Endodermal cell (in vitro differentiated cells): ENCODE data around the gene NXPH2. TPM values are rescaled to one million over a fixed set of nuclear protein-coding genes. Genes with fewer than 3 reads are reported as not detected.

Experiments used
- DNase-seq: peaks from one replicate; pipeline ENCODE4 v3.0.0-alpha.2; 2017
- H3K27ac ChIP-seq: 2 replicates; pipeline ENCODE4 v1.5.1; 2013; ENCODE audit warnings: mild to moderate bottlenecking, low read depth, low read length, moderate library complexity
- H3K27me3 ChIP-seq: 2 replicates; pipeline ENCODE4 v1.6.1; 2013; ENCODE audit warnings: mild to moderate bottlenecking, low read length, moderate library complexity; ENCODE audit not compliant: insufficient read depth, control insufficient read depth, poor library complexity, severe bottlenecking
- H3K36me3 ChIP-seq: 2 replicates; pipeline ENCODE4 v1.7.0; 2013; ENCODE audit warnings: mild to moderate bottlenecking, low read length, moderate library complexity; ENCODE audit not compliant: control insufficient read depth, insufficient read depth
- H3K4me1 ChIP-seq: one replicate; pipeline ENCODE4 v1.7.0; 2013; ENCODE audit warnings: low read length; ENCODE audit not compliant: control insufficient read depth, insufficient read depth
- H3K4me3 ChIP-seq: 2 replicates; pipeline ENCODE4 v1.5.1; 2013; ENCODE audit warnings: mild to moderate bottlenecking, low read length, moderate library complexity
- H3K9ac ChIP-seq: 2 replicates; pipeline ENCODE4 v1.6.1; 2013; ENCODE audit warnings: mild to moderate bottlenecking, low read length, moderate library complexity; ENCODE audit not compliant: poor library complexity, severe bottlenecking; ENCODE audit errors: extremely low read depth
- H3K9me3 ChIP-seq: 2 replicates; pipeline ENCODE4 v1.6.1; 2013; ENCODE audit warnings: mild to moderate bottlenecking, low read length, moderate library complexity; ENCODE audit not compliant: control insufficient read depth
- H3K27ac Mint-ChIP-seq: 2 replicates; pipeline ENCODE4 v1.8.0; 2020; ENCODE audit warnings: mixed read lengths
- H3K27me3 Mint-ChIP-seq: 2 replicates; pipeline ENCODE4 v1.8.0; 2021; ENCODE audit warnings: mild to moderate bottlenecking, mixed read lengths; ENCODE audit not compliant: insufficient read depth
- H3K36me3 Mint-ChIP-seq: 2 replicates; pipeline ENCODE4 v1.8.0; 2020; ENCODE audit warnings: low read depth, mixed read lengths
- H3K4me1 Mint-ChIP-seq: 2 replicates; pipeline ENCODE4 v1.8.0; 2020; ENCODE audit warnings: mixed read lengths
- H3K4me3 Mint-ChIP-seq: 2 replicates; pipeline ENCODE4 v1.8.0; 2020; ENCODE audit warnings: mild to moderate bottlenecking, moderate library complexity, mixed read lengths
- H3K9me3 Mint-ChIP-seq: 2 replicates; pipeline ENCODE4 v1.8.0; 2020; ENCODE audit warnings: mild to moderate bottlenecking, mixed read lengths
- WGBS, 2 experiments: methylation state at CpG; one replicate each; pipeline versions ENCODE4 v1.1.5 to v1.1.7; 2013; ENCODE audit warnings: missing lambda C conversion rate in 2 of 2, mixed read lengths in 1 of 2; ENCODE audit not compliant: insufficient coverage in 1 of 2, insufficient read length in 1 of 2; 5-methylcytosine and 5-hydroxymethylcytosine counted together
- total RNA-seq, 2 donors: library from RNA; stranded (reverse); fragmentation: NEBNext Ultra II Directional in 1 of 2; extraction: Animal tissue kit (Norgen Biotek cat#: 25700) in 1 of 2; gene quantifications; 2 replicates in 1 of 2; 3 replicates in 1 of 2; pipeline ENCODE4 v1.2.1, GENCODE V29; 2021
- TF ChIP-seq, protein P1 (sequence below): fragments of 200-600 bp; sonication (generic); conservative IDR thresholded peaks from 2 replicates; pipeline ENCODE4 v1.5.0; 2021; ENCODE audit warnings: antibody characterized with exemption, mild to moderate bottlenecking

Gene NXPH2
- total RNA-seq, 2 donors from 2014 or later: 3.7 to 4.8 TPM

DNA sequence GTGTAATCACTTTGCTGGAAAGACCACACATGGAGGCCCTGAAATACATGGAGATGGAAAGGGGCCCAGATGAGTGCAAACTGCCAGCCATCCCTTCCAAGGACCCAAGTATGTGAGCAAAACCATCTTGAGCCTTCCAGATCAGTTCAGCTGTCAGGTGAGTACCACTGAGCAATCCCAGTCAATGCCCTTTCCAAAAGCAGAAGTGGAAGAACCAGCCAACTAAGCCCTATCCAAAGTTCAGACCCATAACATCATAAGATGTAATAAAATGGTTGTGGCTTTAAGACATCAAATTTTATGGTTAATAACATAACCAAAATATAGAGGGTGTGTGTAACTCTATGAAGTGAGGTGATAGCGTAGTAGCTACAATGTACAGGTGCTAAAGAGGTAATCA lies 88.5 kb downstream of the NXPH2 start:
- H3K4me3 Mint-ChIP-seq: no peak overlapping the region
- no peaks in the 10 kb centered on the region for H3K27me3 ChIP-seq
- no peaks in the 10 kb centered on the region for H3K4me1 Mint-ChIP-seq
- H3K4me1 ChIP-seq: no peaks in the 10 kb centered on the region
- no peaks in the 10 kb centered on the region for H3K36me3 Mint-ChIP-seq
- no peak overlapping the region for H3K4me3 ChIP-seq
- peaks cover 10% of the 10 kb centered on the region for H3K9me3 Mint-ChIP-seq
- H3K27me3 Mint-ChIP-seq: peaks cover 2% of the 10 kb centered on the region
- no peak for DNase-seq
- no peaks in the 10 kb centered on the region for H3K36me3 ChIP-seq
- 96% methylated on average over 1 of the region's 1 CpG; no CpG with 5 or more reads in 1 of the 2 experiments for WGBS, 2 experiments
- TF ChIP-seq, protein P1, sequence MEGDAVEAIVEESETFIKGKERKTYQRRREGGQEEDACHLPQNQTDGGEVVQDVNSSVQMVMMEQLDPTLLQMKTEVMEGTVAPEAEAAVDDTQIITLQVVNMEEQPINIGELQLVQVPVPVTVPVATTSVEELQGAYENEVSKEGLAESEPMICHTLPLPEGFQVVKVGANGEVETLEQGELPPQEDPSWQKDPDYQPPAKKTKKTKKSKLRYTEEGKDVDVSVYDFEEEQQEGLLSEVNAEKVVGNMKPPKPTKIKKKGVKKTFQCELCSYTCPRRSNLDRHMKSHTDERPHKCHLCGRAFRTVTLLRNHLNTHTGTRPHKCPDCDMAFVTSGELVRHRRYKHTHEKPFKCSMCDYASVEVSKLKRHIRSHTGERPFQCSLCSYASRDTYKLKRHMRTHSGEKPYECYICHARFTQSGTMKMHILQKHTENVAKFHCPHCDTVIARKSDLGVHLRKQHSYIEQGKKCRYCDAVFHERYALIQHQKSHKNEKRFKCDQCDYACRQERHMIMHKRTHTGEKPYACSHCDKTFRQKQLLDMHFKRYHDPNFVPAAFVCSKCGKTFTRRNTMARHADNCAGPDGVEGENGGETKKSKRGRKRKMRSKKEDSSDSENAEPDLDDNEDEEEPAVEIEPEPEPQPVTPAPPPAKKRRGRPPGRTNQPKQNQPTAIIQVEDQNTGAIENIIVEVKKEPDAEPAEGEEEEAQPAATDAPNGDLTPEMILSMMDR: no peak
- H3K27ac Mint-ChIP-seq: no peak overlapping the region
- H3K9me3 ChIP-seq: no peaks in the 10 kb centered on the region
- H3K27ac ChIP-seq: no peak overlapping the region
- no peak overlapping the region for H3K9ac ChIP-seq

DNA sequence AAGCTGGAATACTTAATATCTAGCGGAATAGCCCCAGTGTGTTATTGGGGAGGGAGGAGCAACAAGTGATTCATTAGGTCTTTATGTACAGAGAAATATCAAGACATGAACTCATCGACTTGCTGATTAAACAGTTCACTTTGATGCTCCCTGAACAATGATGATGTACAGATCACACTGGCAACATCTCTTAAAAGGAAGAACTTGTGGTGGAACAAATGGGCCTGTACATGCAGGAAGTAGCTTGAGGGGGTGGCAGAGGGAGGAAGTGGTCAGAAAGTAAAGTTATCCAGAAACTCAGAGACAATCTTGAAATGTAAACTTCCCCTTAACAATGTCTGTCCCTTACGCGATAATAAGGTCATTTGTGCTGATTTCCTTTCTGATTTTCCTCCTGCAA lies 90.5 kb downstream of the NXPH2 start:
- Histone ChIP-seq H3K27me3 (no peaks in the 10 kb centered on the region), H3K9ac (no peak overlapping the region), H3K4me3 (no peak overlapping the region), H3K36me3 (no peaks in the 10 kb centered on the region), H3K4me1 (no peaks in the 10 kb centered on the region), H3K9me3 (no peaks in the 10 kb centered on the region), H3K27ac (no peak overlapping the region)
- H3K9me3 Mint-ChIP-seq: peaks cover 11% of the 10 kb centered on the region
- no peaks in the 10 kb centered on the region for H3K36me3 Mint-ChIP-seq
- no peak overlapping the region for H3K27ac Mint-ChIP-seq
- no peaks in the 10 kb centered on the region for H3K4me1 Mint-ChIP-seq
- H3K4me3 Mint-ChIP-seq: no peak overlapping the region
- 83 to 86% methylated on average over 3 to 4 of the region's 4 CpGs for WGBS, 2 experiments
- H3K27me3 Mint-ChIP-seq: peaks cover 2% of the 10 kb centered on the region
- TF ChIP-seq, protein P1: no peak
- DNase-seq: no peak

DNA sequence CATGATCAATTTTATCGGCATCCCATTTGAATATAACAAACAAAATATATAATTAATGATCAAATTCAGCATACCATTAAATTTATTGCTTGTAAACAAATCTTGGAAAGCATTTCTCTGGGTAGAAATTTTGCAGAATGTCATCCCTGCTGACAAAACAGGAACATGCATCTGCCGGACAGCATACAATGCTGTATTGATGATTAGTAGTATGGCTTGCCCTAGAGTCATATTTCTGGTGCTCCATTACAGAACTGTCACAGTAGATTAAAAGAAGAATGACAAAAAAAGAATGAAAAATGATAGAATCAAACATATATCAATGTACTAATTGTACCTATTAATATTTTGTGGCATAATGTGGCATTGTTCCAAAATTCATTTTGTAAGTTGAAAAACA lies 98.0 kb downstream of the NXPH2 start:
- Mint-ChIP-seq H3K4me3 (no peak overlapping the region), H3K4me1 (peaks cover 5% of the 10 kb centered on the region), H3K9me3 (peaks cover 2% of the 10 kb centered on the region), H3K36me3 (no peaks in the 10 kb centered on the region), H3K27me3 (no peaks in the 10 kb centered on the region), H3K27ac (no peak overlapping the region)
- H3K4me1 ChIP-seq: no peaks in the 10 kb centered on the region
- TF ChIP-seq, protein P1: no peak
- H3K4me3 ChIP-seq: no peak overlapping the region
- H3K9me3 ChIP-seq: no peaks in the 10 kb centered on the region
- DNase-seq: no peak
- no peak overlapping the region for H3K9ac ChIP-seq
- no peaks in the 10 kb centered on the region for H3K27me3 ChIP-seq
- 97 to 100% methylated on average over 1 to 2 of the region's 2 CpGs for WGBS, 2 experiments
- no peak overlapping the region for H3K27ac ChIP-seq
- H3K36me3 ChIP-seq: no peaks in the 10 kb centered on the region
